ENCODE data around the gene RUSC2.

The RUSC2 gene

GRCh38 chr9:35506359-35506758 lies 16.4 kb downstream of the RUSC2 start:
- Histone ChIP-seq H3K27me3 (ENCODE audit: low read depth) (no peaks in the 10 kb centered on the region), H3K36me3 (replicated peaks) (no peaks in the 10 kb centered on the region), H3K9me3 (no peaks in the 10 kb centered on the region), H3K4me3 (no peak overlapping the region), H3K4me1 (no peaks in the 10 kb centered on the region)
- in situ Hi-C loops (cut with MboI; ENCODE audit: low sequenced_read_pairs) = no loop called here
- no peak for DNase-seq (ENCODE audit: low spot score in 2 of 2)

DNA sequence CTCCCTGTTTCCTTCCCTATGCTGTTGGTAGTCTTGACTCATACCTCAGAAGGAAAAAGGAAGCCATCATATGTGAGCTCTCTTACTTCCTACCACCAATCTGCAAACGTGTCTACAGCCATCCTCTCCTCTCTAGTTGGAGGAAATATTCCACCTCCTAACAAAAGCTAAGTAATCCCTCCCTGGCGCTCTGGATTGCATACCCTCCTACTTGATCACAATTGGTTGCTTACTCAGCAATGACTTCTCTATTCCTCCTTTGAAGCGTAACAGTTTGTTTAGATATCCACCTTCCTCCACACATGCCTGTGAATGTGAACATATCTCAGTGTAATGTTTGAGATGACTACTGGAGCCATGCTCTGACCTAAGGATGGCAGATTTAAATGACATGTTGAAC lies 18.2 kb downstream of the RUSC2 start:
- Histone ChIP-seq H3K4me3 (no peak overlapping the region), H3K4me1 (no peaks in the 10 kb centered on the region), H3K27me3 (ENCODE audit: low read depth) (no peaks in the 10 kb centered on the region), H3K36me3 (replicated peaks) (no peaks in the 10 kb centered on the region), H3K9me3 (no peaks in the 10 kb centered on the region)
- in situ Hi-C loops (cut with MboI; ENCODE audit: low sequenced_read_pairs) = no loop called here
- no peak for DNase-seq (ENCODE audit: low spot score in 2 of 2)

DNA sequence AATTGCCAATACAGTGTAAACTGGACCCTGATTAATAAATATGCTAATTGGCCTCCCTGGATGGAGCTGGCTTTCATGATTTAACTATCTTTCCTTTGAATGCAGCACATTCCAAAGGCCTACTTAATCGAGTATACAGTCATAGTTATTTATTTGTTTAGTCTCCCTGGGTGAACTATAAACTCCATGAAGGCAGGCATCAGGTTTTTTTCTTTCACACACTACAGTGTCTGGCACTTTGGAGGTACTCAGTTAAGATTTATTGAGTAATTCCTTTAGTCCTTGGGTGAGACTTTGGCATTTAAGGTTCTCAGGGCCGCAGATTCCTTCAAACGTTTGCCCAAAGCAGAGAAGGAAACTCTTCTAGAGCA lies 20.5 kb downstream of the RUSC2 start:
- Histone ChIP-seq H3K9me3 (no peaks in the 10 kb centered on the region), H3K4me1 (no peaks in the 10 kb centered on the region), H3K27me3 (ENCODE audit: low read depth) (no peaks in the 10 kb centered on the region), H3K36me3 (replicated peaks) (no peaks in the 10 kb centered on the region), H3K4me3 (no peak overlapping the region)
- no peak for DNase-seq (ENCODE audit: low spot score in 2 of 2)
- in situ Hi-C loops (cut with MboI; ENCODE audit: low sequenced_read_pairs) = no loop called here

DNA sequence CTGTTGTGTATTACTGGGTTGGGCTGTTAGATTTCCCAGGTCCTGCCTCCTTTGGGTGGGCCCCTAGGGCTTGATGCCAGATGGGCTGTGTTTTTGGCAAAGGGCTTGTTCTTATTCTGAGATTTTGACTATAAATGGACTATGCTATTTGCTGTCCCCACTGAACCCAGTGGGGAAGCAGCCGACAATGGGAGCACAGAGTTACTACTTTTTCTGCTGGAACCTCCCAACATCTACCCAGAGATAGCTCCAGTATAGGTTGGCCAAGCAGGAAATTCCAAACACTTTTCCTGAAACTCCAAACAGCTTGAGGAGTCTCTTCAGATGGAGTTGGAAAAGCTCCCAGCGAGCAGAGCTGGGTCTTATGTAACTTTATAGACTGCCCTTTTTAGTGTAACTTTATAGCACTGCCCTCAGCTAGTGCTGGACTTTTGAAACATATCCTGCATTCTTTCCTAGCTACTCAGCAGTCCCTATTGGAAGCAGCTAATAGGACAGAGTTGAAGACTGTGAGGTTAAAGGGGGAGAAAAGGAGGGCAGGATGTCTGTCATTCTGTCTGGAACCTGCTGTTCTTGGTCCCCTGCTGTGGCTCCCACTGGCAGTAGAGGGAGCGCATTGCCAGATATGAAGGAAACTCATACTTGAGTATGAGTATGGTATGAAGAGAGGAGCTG lies 21.0 kb downstream of the RUSC2 start:
- no peaks in the 10 kb centered on the region for H3K36me3 ChIP-seq (replicated peaks)
- H3K27me3 ChIP-seq (ENCODE audit: low read depth) = no peaks in the 10 kb centered on the region
- no peak overlapping the region for H3K4me3 ChIP-seq
- no peak for DNase-seq (ENCODE audit: low spot score in 2 of 2)
- in situ Hi-C loops (cut with MboI; ENCODE audit: low sequenced_read_pairs) = no loop called here
- no peaks in the 10 kb centered on the region for H3K9me3 ChIP-seq
- no peaks in the 10 kb centered on the region for H3K4me1 ChIP-seq

DNA sequence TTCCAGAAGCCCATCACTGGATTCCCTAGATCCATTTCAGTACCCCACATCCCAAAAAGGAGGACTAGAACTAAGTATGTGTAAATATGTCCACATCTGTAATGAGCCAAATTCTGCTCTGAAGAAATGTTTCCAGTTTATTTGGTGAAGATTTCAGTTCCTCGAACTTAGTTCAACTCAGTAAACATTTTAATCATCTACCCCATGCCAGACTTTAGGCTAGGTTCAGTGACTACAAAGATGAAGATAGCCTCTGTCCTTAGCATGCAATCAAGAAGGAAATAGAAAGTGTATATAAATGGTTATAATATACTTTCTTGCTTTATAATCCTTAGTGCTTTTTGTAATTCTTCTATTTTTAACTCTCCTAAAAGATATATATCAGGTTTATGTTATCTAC lies 21.5 kb downstream of the RUSC2 start:
- H3K4me1 ChIP-seq = no peaks in the 10 kb centered on the region
- H3K27me3 ChIP-seq (ENCODE audit: low read depth) = no peaks in the 10 kb centered on the region
- H3K9me3 ChIP-seq = no peaks in the 10 kb centered on the region
- in situ Hi-C loops (cut with MboI; ENCODE audit: low sequenced_read_pairs) = no loop called here
- no peak for DNase-seq (ENCODE audit: low spot score in 2 of 2)
- H3K36me3 ChIP-seq (replicated peaks) = no peaks in the 10 kb centered on the region
- no peak overlapping the region for H3K4me3 ChIP-seq

GRCh38 chr9:35515766-35516165 lies 25.9 kb downstream of the RUSC2 start:
- Histone ChIP-seq H3K4me1 (no peaks in the 10 kb centered on the region), H3K36me3 (replicated peaks) (no peaks in the 10 kb centered on the region), H3K27me3 (ENCODE audit: low read depth) (no peaks in the 10 kb centered on the region), H3K9me3 (no peaks in the 10 kb centered on the region), H3K4me3 (no peak overlapping the region)
- in situ Hi-C loops (cut with MboI; ENCODE audit: low sequenced_read_pairs) = no loop called here
- no peak for DNase-seq (ENCODE audit: low spot score in 2 of 2)

- Histone ChIP-seq H3K27me3 (ENCODE audit: low read depth) (no peaks in the 10 kb centered on the region), H3K4me1 (no peaks in the 10 kb centered on the region), H3K36me3 (replicated peaks) (no peaks in the 10 kb centered on the region), H3K9me3 (no peaks in the 10 kb centered on the region), H3K4me3 (no peak overlapping the region)
- no peak for DNase-seq (ENCODE audit: low spot score in 2 of 2)
- in situ Hi-C loops (cut with MboI; ENCODE audit: low sequenced_read_pairs) = no loop called here
These were observed 26.6 kb downstream of the RUSC2 start for GRCh38 chr9:35516479-35516878.

GRCh38 chr9:35517131-35517530 lies 27.2 kb downstream of the RUSC2 start:
- DNase-seq (ENCODE audit: low spot score in 2 of 2) = no peak
- no peaks in the 10 kb centered on the region for H3K4me1 ChIP-seq
- no peaks in the 10 kb centered on the region for H3K9me3 ChIP-seq
- in situ Hi-C loops (cut with MboI; ENCODE audit: low sequenced_read_pairs) = no loop called here
- H3K27me3 ChIP-seq (ENCODE audit: low read depth) = no peaks in the 10 kb centered on the region
- H3K36me3 ChIP-seq (replicated peaks) = no peaks in the 10 kb centered on the region
- no peak overlapping the region for H3K4me3 ChIP-seq

DNA sequence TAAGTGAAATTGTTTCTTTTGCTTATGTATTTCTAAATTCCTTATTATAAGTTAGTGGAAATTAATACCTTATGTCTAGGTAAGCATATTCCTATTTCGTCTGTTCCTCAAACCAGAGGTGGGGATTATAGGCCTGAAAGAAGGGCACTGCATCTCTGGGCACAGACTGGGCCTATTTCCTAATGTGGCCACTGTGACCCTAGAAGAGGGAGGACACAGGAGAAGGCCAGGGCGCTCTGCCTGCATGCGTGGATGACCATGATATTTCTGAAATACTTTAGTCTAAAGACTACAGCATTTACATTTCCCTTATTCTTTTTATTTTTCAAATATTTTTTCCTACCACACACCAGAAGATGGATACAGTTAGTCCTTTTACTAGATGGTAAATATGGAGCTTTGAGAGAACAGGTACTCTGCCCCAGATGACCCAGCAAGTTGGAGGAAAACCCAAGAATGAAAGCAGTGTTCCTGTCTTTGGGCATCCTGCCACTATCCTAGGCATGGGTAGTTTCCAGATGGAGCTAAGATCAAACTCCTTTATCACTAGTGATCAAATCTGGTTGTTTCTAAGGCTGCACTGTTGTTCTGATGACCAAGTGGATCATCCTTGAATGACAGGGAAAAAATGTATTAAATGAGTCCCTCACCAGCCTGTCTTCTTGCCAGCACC lies 27.8 kb downstream of the RUSC2 start:
- no peak overlapping the region for H3K4me3 ChIP-seq
- DNase-seq (ENCODE audit: low spot score in 2 of 2) = no peak
- no peaks in the 10 kb centered on the region for H3K27me3 ChIP-seq (ENCODE audit: low read depth)
- H3K4me1 ChIP-seq = no peaks in the 10 kb centered on the region
- H3K9me3 ChIP-seq = no peaks in the 10 kb centered on the region
- in situ Hi-C loops (cut with MboI; ENCODE audit: low sequenced_read_pairs) = no loop called here
- H3K36me3 ChIP-seq (replicated peaks) = no peaks in the 10 kb centered on the region

DNA sequence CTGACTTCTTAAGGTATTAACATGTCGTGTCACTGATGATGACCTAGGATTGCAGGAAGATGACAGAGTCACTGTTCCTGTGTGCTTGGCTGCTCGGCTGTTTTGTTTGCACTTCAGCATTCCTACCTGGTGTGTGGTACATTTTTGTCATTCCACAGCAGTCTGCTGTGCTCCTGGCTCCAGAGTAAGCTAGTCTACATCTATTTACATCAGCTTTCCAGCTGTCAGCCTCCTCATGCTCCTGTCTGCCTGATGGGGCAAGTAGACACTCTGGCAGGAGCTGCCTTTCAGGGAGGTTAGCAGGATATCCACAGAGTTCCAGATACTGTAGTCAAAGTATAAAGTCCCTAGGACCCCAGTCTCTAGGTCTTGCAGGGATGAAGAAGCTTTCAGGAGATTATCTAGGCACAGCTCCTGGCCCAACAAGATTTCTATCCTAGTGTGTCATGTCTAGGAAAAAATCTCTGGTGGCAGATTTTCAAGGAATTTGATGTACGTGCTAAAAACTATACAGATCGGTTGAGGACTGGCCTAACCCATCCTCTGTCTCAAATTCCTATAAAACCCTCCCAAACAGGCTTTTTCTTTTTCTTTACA lies 28.4 kb downstream of the RUSC2 start:
- Histone ChIP-seq H3K27me3 (ENCODE audit: low read depth) (no peaks in the 10 kb centered on the region), H3K36me3 (replicated peaks) (no peaks in the 10 kb centered on the region), H3K9me3 (no peaks in the 10 kb centered on the region), H3K4me1 (no peaks in the 10 kb centered on the region), H3K4me3 (no peak overlapping the region)
- DNase-seq (ENCODE audit: low spot score in 2 of 2) = peak in 1 of 2 experiments; percentile 19
- in situ Hi-C loops (cut with MboI; ENCODE audit: low sequenced_read_pairs) = no loop called here

DNA sequence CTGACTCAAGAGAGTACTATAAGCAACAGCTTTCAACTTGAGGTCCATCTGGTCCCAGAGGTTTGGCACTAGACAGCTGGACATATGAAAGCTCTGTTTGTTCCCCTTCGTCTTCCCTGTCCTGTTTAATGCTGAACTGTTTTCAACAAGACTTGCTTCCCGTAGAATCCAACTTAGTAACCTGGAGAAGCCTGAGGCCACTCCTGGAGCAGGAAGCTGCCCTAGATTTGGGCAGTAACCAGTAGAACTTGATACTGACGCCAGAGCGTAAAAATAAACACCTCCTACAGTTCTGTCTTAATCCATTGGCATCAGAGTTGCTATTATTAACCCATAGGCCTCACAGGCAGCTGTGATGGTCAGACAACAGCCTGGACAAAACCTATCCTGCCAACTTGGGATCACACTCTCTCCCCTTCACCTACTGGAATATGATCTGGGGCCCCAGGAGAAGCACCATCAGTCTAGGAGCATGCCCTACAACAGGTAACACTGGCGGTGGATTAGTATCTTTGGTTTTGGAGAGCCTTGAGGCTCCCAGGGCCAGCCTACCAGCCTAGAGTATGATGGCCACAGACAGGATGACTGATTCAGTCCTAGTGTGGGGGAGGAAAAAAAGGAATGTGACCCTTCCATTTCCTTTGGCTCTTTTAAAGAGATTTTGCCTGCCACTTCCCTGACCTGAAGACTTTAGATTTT lies 29.2 kb downstream of the RUSC2 start:
- in situ Hi-C loops (cut with MboI; ENCODE audit: low sequenced_read_pairs) = no loop called here
- no peak for DNase-seq (ENCODE audit: low spot score in 2 of 2)
- Histone ChIP-seq H3K9me3 (no peaks in the 10 kb centered on the region), H3K36me3 (replicated peaks) (no peaks in the 10 kb centered on the region), H3K4me1 (no peaks in the 10 kb centered on the region), H3K27me3 (ENCODE audit: low read depth) (no peaks in the 10 kb centered on the region), H3K4me3 (no peak overlapping the region)

DNA sequence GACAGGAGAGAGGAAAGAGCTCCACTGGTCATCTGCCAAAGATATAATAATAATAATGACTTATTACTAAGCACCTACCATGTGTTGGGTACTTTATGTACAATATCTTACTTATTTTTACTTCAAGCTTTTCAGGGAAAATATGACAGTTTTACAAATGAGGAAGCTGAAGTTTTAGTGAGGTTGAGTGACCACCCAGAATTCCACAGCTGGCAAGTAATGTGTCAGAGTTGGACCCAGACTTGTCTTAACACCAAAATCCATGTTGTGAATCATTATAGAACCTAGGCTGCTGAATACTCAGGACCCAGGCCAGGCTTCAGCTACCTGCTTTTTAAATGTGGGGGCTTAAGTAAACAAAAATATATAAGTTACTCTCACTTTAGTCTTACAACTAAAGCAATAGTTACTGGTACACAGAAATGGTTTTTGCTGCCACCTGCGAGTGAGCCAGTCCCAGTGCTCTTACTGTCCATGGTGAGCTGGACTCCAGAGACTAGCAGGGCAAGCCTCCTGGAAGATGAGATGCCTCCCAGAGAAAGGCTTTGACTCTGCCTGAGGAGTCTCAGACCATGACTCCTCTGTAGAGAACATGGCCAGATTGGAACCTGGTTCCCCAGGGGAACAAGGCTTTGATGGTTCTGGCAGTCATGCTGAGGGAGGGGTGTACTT lies 29.9 kb downstream of the RUSC2 start:
- Histone ChIP-seq H3K27me3 (ENCODE audit: low read depth) (no peaks in the 10 kb centered on the region), H3K9me3 (no peaks in the 10 kb centered on the region), H3K4me3 (no peak overlapping the region), H3K36me3 (replicated peaks) (no peaks in the 10 kb centered on the region), H3K4me1 (no peaks in the 10 kb centered on the region)
- in situ Hi-C loops (cut with MboI; ENCODE audit: low sequenced_read_pairs) = no loop called here
- no peak for DNase-seq (ENCODE audit: low spot score in 2 of 2)

DNA sequence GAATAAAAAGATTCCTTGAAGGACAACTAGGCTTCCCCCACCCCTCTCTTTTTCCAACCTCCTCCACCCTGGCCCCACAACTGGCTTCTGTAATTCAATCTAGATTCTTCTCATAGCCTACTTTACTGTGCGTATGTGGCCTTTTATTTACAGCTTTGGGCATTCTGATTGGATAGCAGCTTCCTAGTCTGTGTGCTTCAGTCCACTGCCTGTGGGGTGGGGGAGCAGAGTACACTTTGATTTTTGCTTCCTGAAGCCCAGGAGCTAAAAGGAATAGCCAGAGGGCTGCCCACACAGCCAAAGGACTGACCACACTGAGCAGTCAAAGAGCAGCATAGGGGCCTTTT lies 30.4 kb downstream of the RUSC2 start:
- no peaks in the 10 kb centered on the region for H3K36me3 ChIP-seq (replicated peaks)
- H3K4me3 ChIP-seq = no peak overlapping the region
- no peak for DNase-seq (ENCODE audit: low spot score in 2 of 2)
- no peaks in the 10 kb centered on the region for H3K4me1 ChIP-seq
- H3K9me3 ChIP-seq = no peaks in the 10 kb centered on the region
- in situ Hi-C loops (cut with MboI; ENCODE audit: low sequenced_read_pairs) = no loop called here
- H3K27me3 ChIP-seq (ENCODE audit: low read depth) = no peaks in the 10 kb centered on the region

- Histone ChIP-seq H3K4me3 (no peak overlapping the region), H3K36me3 (replicated peaks) (no peaks in the 10 kb centered on the region), H3K27me3 (ENCODE audit: low read depth) (no peaks in the 10 kb centered on the region), H3K9me3 (no peaks in the 10 kb centered on the region), H3K4me1 (no peaks in the 10 kb centered on the region)
- in situ Hi-C loops (cut with MboI; ENCODE audit: low sequenced_read_pairs) = no loop called here
- no peak for DNase-seq (ENCODE audit: low spot score in 2 of 2)
These were observed 31.8 kb downstream of the RUSC2 start for GRCh38 chr9:35521708-35522107.

All from HAP-1 (cell line).